H1 (cell line): ENCODE results near the gene ACY1. TPM values are rescaled to one million over a fixed set of nuclear protein-coding genes. Genes with fewer than 3 reads are reported as not detected.

Experiments used
- ASH2L ChIP-seq: fragments of 200-600, 300-600 bp; sonication (generic); IDR thresholded peaks from one replicate; pipeline ENCODE4 v1.7.1; 2017; ENCODE audit warnings: low read length
- CBX8 ChIP-seq: fragments of 300-800, 300-1000 bp; sonication (generic); IDR thresholded peaks from 2 replicates; pipeline ENCODE4 v1.7.1; 2016; ENCODE audit warnings: low read depth, low read length, borderline replicate concordance
- CEBPB ChIP-seq: IDR thresholded peaks from 2 replicates; pipeline ENCODE4 v1.6.1; 2012; ENCODE audit warnings: low read depth, low read length
- CHD1 ChIP-seq: IDR thresholded peaks from 2 replicates; pipeline ENCODE4 v1.6.1; 2012; ENCODE audit warnings: low read depth, low read length, improper control_type of control experiment
- CREB1 ChIP-seq: IDR thresholded peaks from 2 replicates; pipeline ENCODE4 v1.6.1; 2012; ENCODE audit warnings: inconsistent platforms
- HDAC2 ChIP-seq, 2 experiments: fragments of 300-600 bp in 1 of 2; sonication (generic) in 1 of 2; IDR thresholded peaks; 2 replicates each; pipeline ENCODE4 v1.6.1; 2011 to 2012; ENCODE audit warnings: low read depth in 2 of 2, low read length in 2 of 2, mild to moderate bottlenecking in 2 of 2, moderate library complexity in 2 of 2, borderline replicate concordance in 1 of 2, inconsistent platforms in 1 of 2
- HDAC6 ChIP-seq: IDR thresholded peaks from one replicate; pipeline ENCODE4 v1.7.1; 2012; ENCODE audit warnings: low read depth, mild to moderate bottlenecking, inconsistent platforms, low read length, moderate library complexity
- JUN ChIP-seq: IDR thresholded peaks from 2 replicates; pipeline ENCODE4 v1.6.1; 2011; ENCODE audit warnings: low read depth, mild to moderate bottlenecking, improper control_type of control experiment, low read length
- RXRA ChIP-seq: IDR thresholded peaks from 2 replicates; pipeline ENCODE4 v1.6.1; 2011; ENCODE audit warnings: low read depth, mild to moderate bottlenecking, low read length, moderate library complexity; ENCODE audit not compliant: insufficient read depth
- polyA plus RNA-seq, 7 experiments: library from polyadenylated mRNA; depleted of rRNA in 3 of 7; stranded (reverse) in 5 of 7; unstranded in 2 of 7; fragments of >200 nt in 5 of 7; fragments of 200-250 nt in 2 of 7; gene quantifications; 1 replicate in 5 of 7; 2 replicates in 1 of 7; 4 replicates in 1 of 7; pipeline versions ENCODE4 v1.2.1 to v1.2.3, GENCODE V29; 2011 to 2013; ENCODE audit warnings: missing spikeins in 2 of 7, mixed read lengths in 2 of 7
- total RNA-seq: library from RNA; stranded (reverse); fragmentation: NEBNext Ultra II Directional; extraction: Animal tissue kit (Norgen Biotek cat#: 25700); gene quantifications from 2 replicates; pipeline ENCODE4 v1.2.1, GENCODE V29; 2021

Gene ACY1
- total and polyA plus RNA-seq, 2 of the 8 experiments (the other 6 are each of a cell fraction or from before 2014, with no cell fraction given) = 48.3 to 113 TPM

- TF ChIP-seq ASH2L (no peak), CBX8 (no peak), CHD1 (no peak), HDAC2 (IDR thresholded peaks at IDR 0.05; ENCODE audit: borderline replicate concordance in 1 of 2, low read depth in 2 of 2, low read length in 2 of 2) (no peak), CREB1 (no peak), HDAC6 (no peak), RXRA (no peak), JUN (no peak), CEBPB (no peak)
Observed at GRCh38 chr3:51949121-51949520, 34.2 kb upstream of the ACY1 start (continued).
